GM21367 (cell line): ENCODE results near the gene UQCC2.

Experiments
- ATAC-seq: cut with Tn5 transposase; IDR thresholded peaks from one replicate; pipeline ENCODE4 v1.9.1; 2021; ENCODE audit not compliant: unreplicated experiment

Gene UQCC2

DNA sequence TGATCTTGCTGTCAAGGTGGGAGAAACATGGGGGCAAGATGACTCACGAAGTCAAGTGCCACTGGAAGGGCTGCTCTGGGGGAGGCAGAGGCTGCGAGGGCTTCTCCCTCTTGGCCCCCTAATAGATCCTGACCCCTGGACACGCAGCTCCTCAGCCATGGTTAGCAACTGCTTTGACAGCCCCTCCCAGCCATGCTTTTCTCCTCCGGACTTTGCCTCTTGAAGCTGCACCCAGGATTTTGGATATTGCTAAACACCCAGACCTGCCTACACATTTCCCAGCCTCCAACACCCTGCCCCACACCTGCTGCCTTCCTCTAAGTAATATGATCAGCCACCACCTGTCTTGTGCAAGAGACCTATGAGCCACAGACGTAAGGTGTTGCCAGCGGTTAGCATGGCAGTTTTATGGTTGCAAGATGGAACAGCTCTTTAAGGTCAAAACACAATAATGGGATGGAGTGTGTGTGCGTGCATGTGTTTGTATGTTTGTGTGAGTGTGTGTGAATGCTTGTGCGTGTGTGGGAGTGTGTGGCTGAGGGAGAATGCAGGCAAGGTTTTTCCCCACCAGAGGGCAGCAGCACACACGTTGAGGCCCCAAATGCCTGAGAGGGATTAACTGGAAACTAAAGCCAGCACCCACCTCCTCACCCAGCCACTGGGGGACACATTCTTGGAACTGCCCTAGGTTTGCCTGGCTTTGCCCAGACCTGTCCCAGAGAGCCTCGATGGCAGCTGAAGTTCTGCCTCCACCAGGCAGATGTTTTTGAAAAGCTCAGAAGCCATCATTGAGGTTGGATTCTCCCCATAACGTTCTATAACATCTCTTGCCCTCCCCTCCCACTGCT is 32.7 kb upstream of the UQCC2 start:
- ATAC-seq, result no peak

DNA sequence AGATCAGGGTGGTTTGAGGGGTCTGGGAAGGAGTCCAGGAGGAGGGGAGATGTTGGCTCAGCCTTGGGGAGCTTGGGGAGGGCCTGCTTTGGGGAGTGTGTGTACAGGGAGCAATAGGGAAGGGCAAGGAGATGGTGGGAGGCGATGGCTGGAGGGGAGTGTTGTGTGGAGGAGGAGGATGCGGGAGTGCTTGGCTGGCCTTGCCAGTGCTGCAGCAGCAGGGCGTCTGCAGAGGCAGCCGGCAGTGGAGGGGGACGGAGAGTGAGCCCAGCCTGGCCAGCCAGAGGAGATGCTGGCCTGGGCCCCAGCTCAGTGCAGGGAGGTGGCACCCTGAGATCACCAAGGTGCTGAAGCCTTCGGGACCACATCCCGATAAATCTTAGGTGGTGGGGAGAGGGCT is 31.3 kb upstream of the UQCC2 start:
- no peak for ATAC-seq

- ATAC-seq, result no peak
These were observed 30.6 kb upstream of the UQCC2 start for GRCh38 chr6:33742092-33742491.

- ATAC-seq, result no peak
These were observed 29.3 kb upstream of the UQCC2 start for GRCh38 chr6:33740794-33741193.

GRCh38 chr6:33740204-33740608 is 28.7 kb upstream of the UQCC2 start:
- no peak for ATAC-seq

- no peak for ATAC-seq
These were observed 28.1 kb upstream of the UQCC2 start for GRCh38 chr6:33739571-33739970.

GRCh38 chr6:33738879-33739278 is 27.4 kb upstream of the UQCC2 start:
- no peak for ATAC-seq

DNA sequence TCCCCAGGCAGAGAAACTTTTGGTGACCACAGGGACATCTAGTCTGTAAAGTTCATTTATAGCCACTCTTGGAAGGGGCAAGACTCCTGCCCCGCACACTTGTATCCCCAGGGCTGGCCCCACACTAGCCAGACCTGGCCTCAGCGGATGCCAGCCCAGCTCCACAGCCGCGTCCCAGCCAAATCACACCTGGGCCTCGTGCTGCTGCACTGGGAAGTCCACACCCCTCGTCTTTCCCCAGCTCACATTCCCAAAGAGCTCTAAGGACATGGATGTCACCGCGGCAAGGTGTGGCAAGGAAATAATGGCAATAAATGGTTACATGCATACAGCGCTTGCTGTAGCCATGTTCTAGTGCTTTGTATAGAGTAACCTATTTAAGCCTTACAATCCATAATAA is 26.7 kb upstream of the UQCC2 start:
- ATAC-seq, result no peak

GRCh38 chr6:33737267-33738026 is 25.9 kb upstream of the UQCC2 start:
- no peak for ATAC-seq

GRCh38 chr6:33735216-33735615 is 23.7 kb upstream of the UQCC2 start:
- no peak for ATAC-seq

GRCh38 chr6:33733709-33734007 is 22.2 kb upstream of the UQCC2 start:
- no peak for ATAC-seq

GRCh38 chr6:33732817-33733708 is 21.6 kb upstream of the UQCC2 start:
- no peak for ATAC-seq

GRCh38 chr6:33732385-33732784 is 20.9 kb upstream of the UQCC2 start:
- no peak for ATAC-seq

DNA sequence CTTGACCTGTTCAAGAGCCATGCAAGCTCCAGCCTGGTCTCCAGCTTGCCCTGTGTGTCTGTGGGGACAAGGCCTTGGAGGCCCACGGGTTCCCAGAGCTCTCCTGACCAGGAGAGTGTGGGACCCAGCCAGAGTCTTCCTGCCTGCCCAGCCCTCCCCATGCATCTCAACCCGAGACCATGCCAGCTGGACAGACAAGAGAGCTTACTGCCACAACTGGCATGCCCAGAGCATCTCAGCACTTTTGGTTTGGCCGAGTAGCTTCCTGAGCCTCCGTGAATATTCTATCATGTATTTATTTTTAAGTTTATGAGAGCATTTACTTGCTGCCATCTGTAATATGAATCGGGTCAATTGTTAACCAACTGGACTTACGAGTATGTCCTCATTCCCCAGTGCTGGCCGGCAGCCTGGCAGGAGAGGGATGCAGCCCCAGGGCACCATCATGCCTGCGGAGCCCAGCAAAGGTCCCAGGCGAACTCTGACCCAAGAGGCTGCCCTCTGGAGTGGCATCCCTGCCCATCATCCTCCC is 20.3 kb upstream of the UQCC2 start:
- ATAC-seq, result no peak

GRCh38 chr6:33731035-33731434 is 19.5 kb upstream of the UQCC2 start:
- ATAC-seq, result no peak

DNA sequence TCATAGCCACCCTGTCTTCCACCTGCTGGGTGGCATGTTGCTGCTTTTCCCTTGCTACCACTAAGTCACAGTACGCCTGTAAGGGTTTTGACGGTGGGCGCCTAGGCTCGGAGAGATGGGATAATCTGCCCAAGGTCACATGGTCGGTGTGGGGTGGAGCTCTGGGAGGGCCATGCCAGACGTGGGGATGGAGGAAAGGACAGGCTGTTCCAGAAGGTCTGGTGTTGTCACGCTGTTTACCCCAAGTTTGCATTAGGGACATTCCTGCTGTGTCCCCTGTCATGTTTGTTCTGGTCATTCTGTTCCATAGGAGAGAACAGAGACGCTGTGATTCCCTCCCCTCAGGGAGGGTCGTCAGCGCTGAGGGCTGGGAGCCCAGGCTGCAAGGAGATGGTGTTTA is 19.1 kb upstream of the UQCC2 start:
- ATAC-seq, result no peak

- no peak for ATAC-seq
These were observed 17.6 kb upstream of the UQCC2 start for GRCh38 chr6:33729059-33729458.

- no peak for ATAC-seq
These were observed 16.9 kb upstream of the UQCC2 start for GRCh38 chr6:33728438-33728837.

- ATAC-seq, result no peak
These were observed 16.4 kb upstream of the UQCC2 start for GRCh38 chr6:33727932-33728331.

DNA sequence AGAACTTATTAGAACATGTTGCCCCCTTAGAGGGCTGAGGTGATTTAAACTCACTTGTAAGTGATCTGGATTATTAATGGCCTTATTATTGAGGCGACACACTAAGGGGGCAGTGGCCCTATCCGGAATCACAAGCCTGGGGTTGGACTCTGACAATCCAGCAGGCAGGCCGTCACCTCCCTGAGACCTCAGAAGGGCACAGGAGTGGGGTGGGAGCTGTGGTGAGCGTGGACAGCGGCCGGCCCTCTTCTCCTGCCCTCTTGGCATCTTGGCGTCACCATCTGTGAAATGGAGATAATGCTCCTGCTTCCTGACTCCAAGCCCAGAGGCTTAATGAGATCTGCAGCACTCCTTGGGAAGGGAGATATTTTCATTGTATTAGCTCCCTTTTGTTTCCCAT is 15.6 kb upstream of the UQCC2 start:
- no peak for ATAC-seq

- ATAC-seq, result no peak
These were observed 15.2 kb upstream of the UQCC2 start for GRCh38 chr6:33726696-33727095.
